ENCODE results near the gene CAMK2N2. TPM values are rescaled to one million over a fixed set of nuclear protein-coding genes. Genes with fewer than 3 reads are reported as not detected.

CAMK2N2 gene
- total RNA-seq, result not detected

DNA sequence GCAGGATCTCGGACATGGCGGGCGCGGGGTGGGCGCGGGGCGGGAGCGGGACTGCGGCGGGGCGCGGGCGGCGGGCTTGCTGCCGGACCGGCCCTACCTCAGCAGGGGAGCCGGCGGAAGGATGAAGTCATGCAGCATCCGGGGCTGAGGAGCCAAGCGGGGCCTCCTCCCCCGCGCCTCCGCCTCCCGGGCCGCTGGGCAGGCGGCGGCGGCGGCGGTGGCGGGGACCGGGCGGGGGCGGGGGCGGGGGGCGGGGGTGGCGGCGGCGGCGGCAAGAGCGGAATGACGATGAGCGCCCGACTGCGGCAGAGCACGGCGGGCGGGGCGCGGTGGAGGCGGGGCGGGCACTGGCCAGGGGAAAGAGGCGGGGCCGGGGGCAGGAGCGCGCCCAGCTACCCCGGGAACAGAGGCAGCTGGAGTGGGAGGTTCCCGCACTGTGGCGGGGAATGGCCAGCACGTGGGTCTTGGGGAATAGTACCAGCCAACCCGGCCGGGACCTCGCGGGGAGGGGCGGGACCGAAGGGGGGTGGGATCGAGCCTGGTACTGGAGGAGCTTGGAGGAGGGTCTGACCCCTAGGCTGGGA lies at the start of gene CAMK2N2:
Gene CAMK2N2 (minus strand): TSS at position 284 of the 584 bp plus-strand sequence. CDS start 268 bp downstream, at position 16.
- Histone ChIP-seq H3K36me3 (peaks cover 0 to 16% (median 4%) of the 10 kb centered on the region in 3 donors), H3K27ac (no peak within 1 kb of the TSS), H3K4me1 (peaks cover 23 to 37% (median 31%) of the 10 kb centered on the region in 3 donors), H3K4me3 (peak within 1 kb of the TSS; percentile 35 to 70 (median 46)), H3K27me3 (peaks cover 17 to 83% (median 21%) of the 10 kb centered on the region in 4 donors), H3K9me3 (no peaks in the 10 kb centered on the region)
- TF ChIP-seq POLR2A (IDR thresholded peaks at IDR 0.05) (no peak), CTCF (IDR thresholded peaks at IDR 0.05) (no peak)
- intact Hi-C loops (cut with DNase I), result no loop called here
- 0% methylated on average over 5 to 18 of the region's 67 CpGs for WGBS, 2 donors
- DNase-seq, result no peak

DNA sequence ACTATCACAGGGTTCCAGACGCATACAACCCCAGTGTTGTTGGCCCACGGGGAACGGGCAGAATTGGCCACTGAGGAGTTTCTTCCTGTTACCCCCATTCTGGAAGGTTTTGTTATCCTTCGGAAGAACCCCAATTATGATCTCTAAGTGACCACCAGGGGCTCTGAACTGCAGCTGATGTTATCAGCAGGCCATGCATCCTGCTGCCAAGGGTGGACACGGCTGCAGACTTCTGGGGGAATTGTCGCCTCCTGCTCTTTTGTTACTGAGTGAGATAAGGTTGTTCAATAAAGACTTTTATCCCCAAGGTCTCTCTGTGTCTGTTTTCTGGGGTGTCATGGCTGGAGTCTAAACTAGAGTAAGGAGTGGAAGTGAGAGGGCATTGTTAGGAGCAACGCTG lies 47.4 kb upstream of the CAMK2N2 start:
- no peaks in the 10 kb centered on the region for H3K27me3 ChIP-seq
- intact Hi-C loops (cut with DNase I), result loop anchor here (10.0 kb wide), 1 partner anchor 46 kb away; no protein-coding TSS in a partner anchor
- peaks cover 16 to 63% (median 39%) of the 10 kb centered on the region in 3 donors for H3K36me3 ChIP-seq
- TF ChIP-seq CTCF (IDR thresholded peaks at IDR 0.05) (no peak), POLR2A (IDR thresholded peaks at IDR 0.05) (no peak)
- peaks cover 0 to 2% (median 0%) of the 10 kb centered on the region in 3 donors for H3K4me1 ChIP-seq
- H3K4me3 ChIP-seq, result no peak overlapping the region
- no peaks in the 10 kb centered on the region for H3K9me3 ChIP-seq
- 78 to 82% methylated on average over 7 of the region's 7 CpGs for WGBS, 2 donors
- H3K27ac ChIP-seq, result no peak overlapping the region
- DNase-seq, result no peak

GRCh38 chr3:184307915-184308314 lies 46.6 kb upstream of the CAMK2N2 start:
- H3K36me3 ChIP-seq, result peaks cover 22 to 71% (median 47%) of the 10 kb centered on the region in 3 donors
- no peaks in the 10 kb centered on the region for H3K4me1 ChIP-seq
- no peak overlapping the region for H3K4me3 ChIP-seq
- H3K9me3 ChIP-seq, result no peaks in the 10 kb centered on the region
- TF ChIP-seq POLR2A (IDR thresholded peaks at IDR 0.05), result no peak
- TF ChIP-seq CTCF (IDR thresholded peaks at IDR 0.05), result no peak
- DNase-seq, result no peak
- intact Hi-C loops (cut with DNase I), result loop anchor here (10.0 kb wide), 1 partner anchor 47 kb away; no protein-coding TSS in a partner anchor
- H3K27me3 ChIP-seq, result no peaks in the 10 kb centered on the region
- H3K27ac ChIP-seq, result no peak overlapping the region
- 93 to 96% methylated on average over 5 to 9 of the region's 9 CpGs for WGBS, 2 donors

DNA sequence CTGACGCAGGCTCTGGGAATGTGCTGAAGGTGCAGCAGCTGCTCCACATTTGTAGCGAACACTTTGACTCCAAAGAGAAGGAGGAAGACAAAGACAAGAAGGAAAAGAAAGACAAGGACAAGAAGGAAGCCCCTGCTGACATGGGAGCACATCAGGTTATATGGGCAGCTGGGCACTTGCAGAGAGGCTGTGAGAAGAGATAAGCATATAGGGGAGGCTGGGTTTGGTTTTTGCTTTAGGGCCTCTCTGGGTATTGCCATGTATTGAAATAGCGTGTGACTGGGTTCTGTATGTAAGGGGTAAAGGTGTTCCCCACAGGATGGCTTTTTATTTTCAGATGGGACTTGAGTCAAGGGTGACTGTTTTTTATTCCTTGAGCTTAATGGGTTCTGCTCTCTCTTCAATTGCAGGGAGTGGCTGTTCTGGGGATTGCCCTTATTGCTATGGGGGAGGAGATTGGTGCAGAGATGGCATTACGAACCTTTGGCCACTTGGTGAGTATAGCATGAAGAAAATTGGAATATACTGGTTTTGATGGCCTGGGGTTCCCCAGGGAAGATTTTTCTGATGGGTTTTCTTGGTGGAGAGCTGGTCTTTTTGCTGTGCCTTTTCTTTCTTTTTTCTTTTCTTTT lies 45.1 kb upstream of the CAMK2N2 start:
- no peak overlapping the region for H3K4me3 ChIP-seq
- DNase-seq, result no peak
- WGBS, 2 donors, result 94% methylated on average over 4 of the region's 4 CpGs
- H3K36me3 ChIP-seq, result peaks cover 37 to 86% (median 61%) of the 10 kb centered on the region in 3 donors
- H3K27ac ChIP-seq, result no peak overlapping the region
- no peaks in the 10 kb centered on the region for H3K4me1 ChIP-seq
- H3K9me3 ChIP-seq, result no peaks in the 10 kb centered on the region
- intact Hi-C loops (cut with DNase I), result loop anchor here (10.0 kb wide), 1 partner anchor 48 kb away; no protein-coding TSS in a partner anchor
- no peaks in the 10 kb centered on the region for H3K27me3 ChIP-seq
- no peak for TF ChIP-seq POLR2A (IDR thresholded peaks at IDR 0.05)
- TF ChIP-seq CTCF (IDR thresholded peaks at IDR 0.05), result no peak

DNA sequence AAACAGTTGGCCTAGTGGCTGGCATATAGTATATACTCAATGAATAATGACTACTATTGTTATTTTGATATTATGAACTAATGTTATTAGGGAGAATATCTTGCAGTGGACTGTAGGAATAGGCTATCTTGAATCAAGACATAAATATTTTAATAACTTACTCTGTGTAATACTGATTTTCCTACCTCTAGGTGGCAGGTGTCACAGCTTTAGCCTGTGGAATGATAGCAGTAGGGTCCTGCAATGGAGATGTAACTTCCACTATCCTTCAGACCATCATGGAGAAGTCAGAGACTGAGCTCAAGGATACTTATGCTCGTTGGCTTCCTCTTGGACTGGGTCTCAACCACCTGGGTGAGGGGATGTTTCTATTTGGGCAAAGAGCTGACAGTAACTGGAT lies 44.2 kb upstream of the CAMK2N2 start:
- WGBS, 2 donors, result 38 to 45% methylated on average over 1 of the region's 1 CpG
- no peak overlapping the region for H3K27ac ChIP-seq
- peaks cover 38 to 94% (median 66%) of the 10 kb centered on the region in 3 donors for H3K36me3 ChIP-seq
- H3K27me3 ChIP-seq, result no peaks in the 10 kb centered on the region
- TF ChIP-seq POLR2A (IDR thresholded peaks at IDR 0.05) (no peak), CTCF (IDR thresholded peaks at IDR 0.05) (peak in 3 of 6 experiments; percentile 18 to 44 (median 37))
- DNase-seq, result no peak
- H3K4me1 ChIP-seq, result peaks cover 0 to 5% (median 2%) of the 10 kb centered on the region in 3 donors
- H3K4me3 ChIP-seq, result no peak overlapping the region
- H3K9me3 ChIP-seq, result no peaks in the 10 kb centered on the region
- intact Hi-C loops (cut with DNase I), result loop anchor here (10.0 kb wide), 1 partner anchor 49 kb away; no protein-coding TSS in a partner anchor
